Stimulated activated CD8-positive, alpha-beta memory T cell treated with anti-CD3 and anti-CD28 coated beads, Interleukin-15, amount 100 ng/mL, for 24 hours (primary cell): Measurements from ENCODE around the gene CD160.
A peak's percentile ranks its signal among the peaks of the same experiment; 100 is the strongest.
"Not testable (repeated sequence)": the region's sequence is repeated elsewhere in the genome, so short reads cannot be mapped to it uniquely, and the experiment has no call there.

Experiments used
- DNase-seq: peaks from one replicate; pipeline ENCODE4 v3.0.0-alpha.2; 2020; ENCODE audit warnings: low read depth

CD160 gene

GRCh38 chr1:145710291-145711027 is 8.8 kb upstream of the CD160 start:
- no peak for DNase-seq

- DNase-seq = no peak
These were observed 8.1 kb upstream of the CD160 start for GRCh38 chr1:145711213-145711651.

- DNase-seq = no peak
These were observed 4.7 kb upstream of the CD160 start for GRCh38 chr1:145714524-145715111.

- no peak for DNase-seq
These were observed 2.5 kb upstream of the CD160 start for GRCh38 chr1:145716641-145717345.

- DNase-seq = no peak
These were observed 1.5 kb upstream of the CD160 start for GRCh38 chr1:145717833-145718232.

GRCh38 chr1:145718465-145718864 is 834 bp upstream of the CD160 start:
- not testable (repeated sequence) for DNase-seq

GRCh38 chr1:145720556-145720877 is 1.2 kb downstream of the CD160 start:
- DNase-seq = no peak

- DNase-seq = peak; percentile 72
These were observed 1.8 kb downstream of the CD160 start for GRCh38 chr1:145720878-145721671.

- not testable (repeated sequence) for DNase-seq
These were observed 6.9 kb downstream of the CD160 start for GRCh38 chr1:145726193-145726592.

- no peak for DNase-seq
These were observed 9.9 kb downstream of the CD160 start for GRCh38 chr1:145729196-145729595.

GRCh38 chr1:145729666-145730436 is 10.6 kb downstream of the CD160 start:
- DNase-seq = no peak

GRCh38 chr1:145730467-145730866 is 11.2 kb downstream of the CD160 start:
- DNase-seq = no peak

GRCh38 chr1:145730900-145731299 is 11.6 kb downstream of the CD160 start:
- DNase-seq = no peak

GRCh38 chr1:145736191-145736590 is 16.9 kb downstream of the CD160 start:
- DNase-seq = no peak

GRCh38 chr1:145740269-145740668 is 21.0 kb downstream of the CD160 start:
- no peak for DNase-seq

GRCh38 chr1:145747398-145748247 is 28.3 kb downstream of the CD160 start:
- no peak for DNase-seq

GRCh38 chr1:145750426-145750825 is 31.1 kb downstream of the CD160 start:
- DNase-seq = no peak

- DNase-seq = no peak
These were observed 32.3 kb downstream of the CD160 start for GRCh38 chr1:145751491-145752037.

- no peak for DNase-seq
These were observed 38.1 kb downstream of the CD160 start for GRCh38 chr1:145757420-145757819.

- no peak for DNase-seq
These were observed 38.8 kb downstream of the CD160 start for GRCh38 chr1:145758116-145758515.
